Stomach smooth muscle (tissue), 2 donors: Measurements from ENCODE around the gene AOC3.
A peak's percentile ranks its signal among the peaks of the same experiment; 100 is the strongest.

Source experiments
- H3K27ac ChIP-seq: one replicate; pipeline ENCODE4 v1.7.0; 2013; ENCODE audit warnings: mild to moderate bottlenecking, low read length, inconsistent platforms
- H3K27me3 ChIP-seq, 2 donors: one replicate each; pipeline ENCODE4 v1.7.0; 2013; ENCODE audit warnings: low read length in 2 of 2; ENCODE audit not compliant: insufficient read depth in 2 of 2, control insufficient read depth in 1 of 2
- H3K36me3 ChIP-seq, 2 donors: one replicate each; pipeline ENCODE4 v1.7.0; 2013; ENCODE audit warnings: low read length in 2 of 2; ENCODE audit not compliant: control insufficient read depth in 2 of 2, insufficient read depth in 2 of 2
- H3K4me1 ChIP-seq: one replicate; pipeline ENCODE4 v1.7.0; 2013; ENCODE audit warnings: low read length; ENCODE audit not compliant: control insufficient read depth, insufficient read depth
- H3K4me3 ChIP-seq, 2 donors: one replicate each; pipeline ENCODE4 v1.7.0; 2013; ENCODE audit warnings: low read length in 2 of 2
- H3K9ac ChIP-seq, 2 donors: one replicate each; pipeline ENCODE4 v1.7.0; 2013; ENCODE audit warnings: low read length in 2 of 2, mild to moderate bottlenecking in 1 of 2
- H3K9me3 ChIP-seq, 2 donors: one replicate each; pipeline ENCODE4 v1.7.0; 2013; ENCODE audit warnings: low read length in 2 of 2; ENCODE audit not compliant: control insufficient read depth in 2 of 2
- donor health status: healthy.
- donor health status: Pancreatic carcinoma.

Gene AOC3

GRCh38 chr17:42827472-42827871 lies 23.5 kb upstream of the AOC3 start:
- no peak overlapping the region for H3K4me3 ChIP-seq

GRCh38 chr17:42830971-42831370 lies 20.0 kb upstream of the AOC3 start:
- no peak overlapping the region for H3K9ac ChIP-seq
- peaks cover 16% of the 10 kb centered on the region for H3K4me1 ChIP-seq
- H3K9me3 ChIP-seq = no peaks in the 10 kb centered on the region
- H3K36me3 ChIP-seq = peaks cover 4 to 5% of the 10 kb centered on the region in 2 donors
- H3K27me3 ChIP-seq = no peaks in the 10 kb centered on the region
- H3K4me3 ChIP-seq = no peak overlapping the region
- H3K27ac ChIP-seq = no peak overlapping the region

More at GRCh38 chr17:42827472-42827871, 23.5 kb upstream of the AOC3 start:
- H3K9me3 ChIP-seq = no peaks in the 10 kb centered on the region
- H3K36me3 ChIP-seq = no peaks in the 10 kb centered on the region
- peaks cover 13% of the 10 kb centered on the region for H3K4me1 ChIP-seq
- H3K9ac ChIP-seq = no peak overlapping the region
- no peak overlapping the region for H3K27ac ChIP-seq
- H3K27me3 ChIP-seq = no peaks in the 10 kb centered on the region

- H3K27me3 ChIP-seq = no peaks in the 10 kb centered on the region
- peaks cover 7 to 9% of the 10 kb centered on the region in 2 donors for H3K36me3 ChIP-seq
- peak overlapping the region; percentile 98 to 100 for H3K4me3 ChIP-seq
- no peaks in the 10 kb centered on the region for H3K9me3 ChIP-seq
- H3K27ac ChIP-seq = peak overlapping the region; percentile 92
- peak overlapping the region; percentile 98 to 99 for H3K9ac ChIP-seq
- peaks cover 16% of the 10 kb centered on the region for H3K4me1 ChIP-seq
Observed at GRCh38 chr17:42832213-42832933, 18.6 kb upstream of the AOC3 start.

- H3K27me3 ChIP-seq = no peaks in the 10 kb centered on the region
- no peaks in the 10 kb centered on the region for H3K9me3 ChIP-seq
- H3K4me3 ChIP-seq = peak within 1 kb of the TSS; percentile 98 to 100
- H3K9ac ChIP-seq = peak within 1 kb of the TSS; percentile 98 to 99
- H3K27ac ChIP-seq = peak within 1 kb of the TSS; percentile 92
- peaks cover 16% of the 10 kb centered on the region for H3K4me1 ChIP-seq
- peaks cover 15 to 17% of the 10 kb centered on the region in 2 donors for H3K36me3 ChIP-seq
Observed at GRCh38 chr17:42832934-42833766, 17.8 kb upstream of the AOC3 start, which contains the start of gene PSME3. PSME3 (plus strand) TSS chr17:42833397; CDS start chr17:42833632, 235 bp downstream.

- peak overlapping the region; percentile 98 to 99 for H3K9ac ChIP-seq
- H3K4me1 ChIP-seq = peaks cover 16% of the 10 kb centered on the region
- peak overlapping the region; percentile 98 to 100 for H3K4me3 ChIP-seq
- H3K27me3 ChIP-seq = no peaks in the 10 kb centered on the region
- peaks cover 22 to 23% of the 10 kb centered on the region in 2 donors for H3K36me3 ChIP-seq
- peak overlapping the region; percentile 92 for H3K27ac ChIP-seq
- H3K9me3 ChIP-seq = no peaks in the 10 kb centered on the region
Observed at GRCh38 chr17:42833767-42834422, 17.1 kb upstream of the AOC3 start.

- no peaks in the 10 kb centered on the region for H3K9me3 ChIP-seq
- peaks cover 29 to 31% of the 10 kb centered on the region in 2 donors for H3K36me3 ChIP-seq
Observed at GRCh38 chr17:42835732-42836131, 15.3 kb upstream of the AOC3 start.

GRCh38 chr17:42841975-42842685 lies 8.9 kb upstream of the AOC3 start:
- no peak overlapping the region for H3K9ac ChIP-seq
- peaks cover 51 to 63% of the 10 kb centered on the region in 2 donors for H3K36me3 ChIP-seq
- H3K27me3 ChIP-seq = no peaks in the 10 kb centered on the region
- H3K4me1 ChIP-seq = peaks cover 2% of the 10 kb centered on the region
- H3K4me3 ChIP-seq = no peak overlapping the region
- no peak overlapping the region for H3K27ac ChIP-seq
- no peaks in the 10 kb centered on the region for H3K9me3 ChIP-seq

More at GRCh38 chr17:42835732-42836131, 15.3 kb upstream of the AOC3 start:
- H3K9ac ChIP-seq = no peak overlapping the region
- no peaks in the 10 kb centered on the region for H3K27me3 ChIP-seq
- H3K4me3 ChIP-seq = no peak overlapping the region
- H3K4me1 ChIP-seq = peaks cover 16% of the 10 kb centered on the region
- H3K27ac ChIP-seq = no peak overlapping the region

- no peaks in the 10 kb centered on the region for H3K27me3 ChIP-seq
- peaks cover 2% of the 10 kb centered on the region for H3K4me1 ChIP-seq
- no peak overlapping the region for H3K9ac ChIP-seq
- H3K4me3 ChIP-seq = no peak overlapping the region
- peak overlapping the region; percentile 60 for H3K27ac ChIP-seq
- H3K36me3 ChIP-seq = peaks cover 38 to 53% of the 10 kb centered on the region in 2 donors
- H3K9me3 ChIP-seq = no peaks in the 10 kb centered on the region
Observed at GRCh38 chr17:42843358-42843934, 7.6 kb upstream of the AOC3 start.

- Histone ChIP-seq H3K9me3 (no peaks in the 10 kb centered on the region), H3K27ac (peak within 1 kb of the TSS; percentile 60), H3K36me3 (peaks cover 30 to 46% of the 10 kb centered on the region in 2 donors), H3K4me3 (no peak within 1 kb of the TSS), H3K4me1 (peaks cover 5% of the 10 kb centered on the region), H3K27me3 (no peaks in the 10 kb centered on the region), H3K9ac (no peak within 1 kb of the TSS)
Observed at GRCh38 chr17:42844271-42844670, 6.7 kb upstream of the AOC3 start, which contains the start of gene AOC2. AOC2 (plus strand) TSS chr17:42844580; CDS start chr17:42844627, 47 bp downstream.
